Measurements from ENCODE around the gene CDH23. TPM values are rescaled to one million over a fixed set of nuclear protein-coding genes. Genes with fewer than 3 reads are reported as not detected.

Gene CDH23
- total RNA-seq, 2 experiments from 2014 or later: 4.6 to 5.2 TPM

DNA sequence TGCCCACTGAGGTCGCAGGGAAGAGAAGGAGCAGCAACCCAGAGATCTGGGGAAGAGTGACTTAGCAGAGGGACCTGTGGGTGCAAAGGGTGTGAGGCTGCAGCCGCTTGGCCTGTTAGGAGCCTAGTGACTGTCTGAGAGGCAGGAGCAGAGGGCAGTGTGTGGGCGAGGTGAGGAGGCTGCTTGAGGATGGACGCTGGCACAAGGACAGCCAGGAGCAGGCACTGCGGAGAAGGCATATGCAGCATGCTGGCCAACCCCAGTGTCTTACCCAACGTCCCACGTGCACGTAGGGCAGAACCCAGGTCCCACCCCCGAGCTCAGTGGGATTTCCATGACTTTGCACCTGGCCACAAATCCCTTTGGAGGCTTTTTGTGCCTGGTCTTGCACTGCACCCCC lies 268.7 kb downstream of the CDH23 start:
- no peaks in the 10 kb centered on the region for H3K9me3 Mint-ChIP-seq
- Histone ChIP-seq H3K4me1 (ENCODE audit: insufficient read depth, low read length) (peaks cover 23% of the 10 kb centered on the region), H3K9me3 (ENCODE audit: control insufficient read depth in 1 of 2, insufficient read depth in 1 of 2, low read length in 2 of 2) (no peaks in the 10 kb centered on the region), H3K27ac (ENCODE audit: low read depth in 1 of 2, low read length in 2 of 2) (no peak overlapping the region), H3K27me3 (ENCODE audit: control insufficient read depth in 1 of 2, insufficient read depth in 2 of 2, low read length in 2 of 2) (no peaks in the 10 kb centered on the region), H3K4me3 (ENCODE audit: low read length) (no peak overlapping the region), H3K36me3 (ENCODE audit: insufficient read depth, low read length) (no peaks in the 10 kb centered on the region)
- peaks cover 13% of the 10 kb centered on the region for H3K4me1 Mint-ChIP-seq (ENCODE audit: low read depth)
- TF ChIP-seq, protein P1, sequence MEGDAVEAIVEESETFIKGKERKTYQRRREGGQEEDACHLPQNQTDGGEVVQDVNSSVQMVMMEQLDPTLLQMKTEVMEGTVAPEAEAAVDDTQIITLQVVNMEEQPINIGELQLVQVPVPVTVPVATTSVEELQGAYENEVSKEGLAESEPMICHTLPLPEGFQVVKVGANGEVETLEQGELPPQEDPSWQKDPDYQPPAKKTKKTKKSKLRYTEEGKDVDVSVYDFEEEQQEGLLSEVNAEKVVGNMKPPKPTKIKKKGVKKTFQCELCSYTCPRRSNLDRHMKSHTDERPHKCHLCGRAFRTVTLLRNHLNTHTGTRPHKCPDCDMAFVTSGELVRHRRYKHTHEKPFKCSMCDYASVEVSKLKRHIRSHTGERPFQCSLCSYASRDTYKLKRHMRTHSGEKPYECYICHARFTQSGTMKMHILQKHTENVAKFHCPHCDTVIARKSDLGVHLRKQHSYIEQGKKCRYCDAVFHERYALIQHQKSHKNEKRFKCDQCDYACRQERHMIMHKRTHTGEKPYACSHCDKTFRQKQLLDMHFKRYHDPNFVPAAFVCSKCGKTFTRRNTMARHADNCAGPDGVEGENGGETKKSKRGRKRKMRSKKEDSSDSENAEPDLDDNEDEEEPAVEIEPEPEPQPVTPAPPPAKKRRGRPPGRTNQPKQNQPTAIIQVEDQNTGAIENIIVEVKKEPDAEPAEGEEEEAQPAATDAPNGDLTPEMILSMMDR (IDR thresholded peaks at IDR 0.05): no peak
- ChIA-PET CTCF (no interaction called here), POLR2A (no interaction called here)
- DNase-seq (no peak), ATAC-seq (ENCODE audit: poor library complexity) (no peak)
- intact Hi-C loops (cut with DNase I, micrococcal nuclease): loop anchor here in 1 of 2 experiments (2.0 kb wide), 1 partner anchor 147 kb away; no protein-coding TSS in a partner anchor
- H3K4me3 Mint-ChIP-seq: no peak overlapping the region
- H3K36me3 Mint-ChIP-seq (ENCODE audit: low read depth): no peaks in the 10 kb centered on the region
- H3K27ac Mint-ChIP-seq: no peak overlapping the region
- no peaks in the 10 kb centered on the region for H3K27me3 Mint-ChIP-seq

DNA sequence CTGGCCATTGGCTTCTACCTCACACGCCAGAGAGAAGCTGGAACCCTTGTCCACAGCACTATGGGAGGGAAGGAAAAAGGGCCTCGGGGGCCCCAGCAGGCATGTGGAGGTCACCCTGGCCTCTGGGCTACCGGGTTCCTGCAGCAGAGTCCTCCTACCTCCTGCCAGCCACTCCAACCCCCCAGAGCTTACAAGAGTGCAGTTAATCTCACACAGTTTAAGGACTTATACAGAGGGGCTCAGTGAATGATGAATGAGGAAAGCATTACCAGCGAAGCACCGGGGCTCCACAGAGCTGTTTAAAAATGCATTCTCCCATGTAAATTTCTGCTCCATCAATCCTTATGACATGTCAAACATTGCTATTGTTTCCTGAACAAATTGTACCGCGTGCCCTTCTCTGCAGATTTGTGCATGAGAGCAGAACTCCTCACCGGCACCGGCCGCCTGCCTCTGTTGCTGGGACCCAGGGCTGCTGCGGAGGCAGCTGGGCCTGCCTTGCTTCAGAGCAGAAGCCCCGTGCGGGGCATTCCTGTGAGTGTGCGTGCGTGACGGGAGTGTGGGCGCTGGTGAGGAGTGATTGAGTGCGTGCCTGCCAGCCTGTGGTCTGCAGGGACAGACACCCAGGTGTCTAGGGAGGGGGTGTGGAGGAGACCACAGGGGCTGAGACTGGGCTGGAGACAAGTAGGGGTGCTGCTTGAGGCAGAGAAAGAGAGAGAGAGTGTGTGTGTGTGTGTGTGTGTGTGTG lies 270.1 kb downstream of the CDH23 start:
- Histone ChIP-seq H3K27ac (ENCODE audit: low read depth in 1 of 2, low read length in 2 of 2) (no peak overlapping the region), H3K4me1 (ENCODE audit: insufficient read depth, low read length) (peaks cover 23% of the 10 kb centered on the region), H3K36me3 (ENCODE audit: insufficient read depth, low read length) (no peaks in the 10 kb centered on the region), H3K27me3 (ENCODE audit: control insufficient read depth in 1 of 2, insufficient read depth in 2 of 2, low read length in 2 of 2) (no peaks in the 10 kb centered on the region), H3K9me3 (ENCODE audit: control insufficient read depth in 1 of 2, insufficient read depth in 1 of 2, low read length in 2 of 2) (no peaks in the 10 kb centered on the region), H3K4me3 (ENCODE audit: low read length) (no peak overlapping the region)
- Mint-ChIP-seq H3K27ac (peak overlapping the region; percentile 1), H3K4me3 (no peak overlapping the region), H3K36me3 (ENCODE audit: low read depth) (no peaks in the 10 kb centered on the region), H3K4me1 (ENCODE audit: low read depth) (peaks cover 13% of the 10 kb centered on the region), H3K27me3 (no peaks in the 10 kb centered on the region), H3K9me3 (no peaks in the 10 kb centered on the region)
- peak; percentile 11 for ATAC-seq (ENCODE audit: poor library complexity)
- TF ChIP-seq, protein P1 (IDR thresholded peaks at IDR 0.05): no peak
- POLR2A ChIA-PET: interaction anchor here (0.5 kb wide), 1 partner anchor 106 kb away, joined by 3 read pairs; no protein-coding TSS in a partner anchor
- CTCF ChIA-PET: no interaction called here
- peak in 3 of 14 experiments; percentile 5 to 59 (median 35) for DNase-seq
- intact Hi-C loops (cut with DNase I, micrococcal nuclease): no loop called here

DNA sequence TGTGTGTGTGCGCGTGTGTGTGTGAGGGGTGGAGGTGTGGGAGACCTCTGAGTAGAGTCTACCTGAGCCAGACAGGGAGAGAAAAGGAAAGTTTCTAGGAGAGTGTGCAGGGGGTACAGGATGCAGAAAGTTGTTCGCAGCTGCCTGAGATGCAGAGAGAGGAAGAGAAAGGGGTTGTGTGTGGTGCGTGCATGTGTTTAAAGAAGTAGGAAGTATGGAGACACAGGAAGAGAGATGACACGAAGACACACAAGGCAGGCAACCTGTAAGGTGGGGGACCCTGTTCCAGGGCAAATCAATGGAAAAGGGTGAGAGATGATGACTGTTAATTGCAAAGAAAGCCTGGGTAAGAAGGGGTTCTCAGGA lies 270.6 kb downstream of the CDH23 start:
- no peaks in the 10 kb centered on the region for H3K36me3 ChIP-seq (ENCODE audit: insufficient read depth, low read length)
- no peaks in the 10 kb centered on the region for H3K27me3 Mint-ChIP-seq
- H3K27ac ChIP-seq (ENCODE audit: low read depth in 1 of 2, low read length in 2 of 2): no peak overlapping the region
- peak overlapping the region; percentile 1 for H3K27ac Mint-ChIP-seq
- POLR2A ChIA-PET: no interaction called here
- peaks cover 13% of the 10 kb centered on the region for H3K4me1 Mint-ChIP-seq (ENCODE audit: low read depth)
- ATAC-seq (ENCODE audit: poor library complexity): peak; percentile 29
- H3K4me3 Mint-ChIP-seq: no peak overlapping the region
- peak in 4 of 14 experiments; percentile 8 to 36 (median 21) for DNase-seq
- peaks cover 23% of the 10 kb centered on the region for H3K4me1 ChIP-seq (ENCODE audit: insufficient read depth, low read length)
- TF ChIP-seq, protein P1 (IDR thresholded peaks at IDR 0.05): no peak
- CTCF ChIA-PET: no interaction called here
- intact Hi-C loops (cut with DNase I, micrococcal nuclease): no loop called here
- no peaks in the 10 kb centered on the region for H3K27me3 ChIP-seq (ENCODE audit: control insufficient read depth in 1 of 2, insufficient read depth in 2 of 2, low read length in 2 of 2)
- H3K36me3 Mint-ChIP-seq (ENCODE audit: low read depth): no peaks in the 10 kb centered on the region
- H3K9me3 Mint-ChIP-seq: no peaks in the 10 kb centered on the region
- H3K9me3 ChIP-seq (ENCODE audit: control insufficient read depth in 1 of 2, insufficient read depth in 1 of 2, low read length in 2 of 2): no peaks in the 10 kb centered on the region
- H3K4me3 ChIP-seq (ENCODE audit: low read length): no peak overlapping the region
